Stimulated activated CD8-positive, alpha-beta memory T cell treated with anti-CD3 and anti-CD28 coated beads, Interleukin-4, amount 100 ng/mL, for 24 hours (primary cell): Measurements from ENCODE around the gene CDKL1.
"Not testable (repeated sequence)": the region's sequence is repeated elsewhere in the genome, so short reads cannot be mapped to it uniquely, and the experiment has no call there.

Source experiments
- DNase-seq: peaks from one replicate; pipeline ENCODE4 v3.0.0-alpha.2; 2020; ENCODE audit warnings: low read depth

The CDKL1 gene

GRCh38 chr14:50387548-50387947, 9.1 kb downstream of the CDKL1 start:
- no peak for DNase-seq

GRCh38 chr14:50383618-50384225, 13.0 kb downstream of the CDKL1 start:
- no peak for DNase-seq

- no peak for DNase-seq
Observed at GRCh38 chr14:50381823-50382287, 14.8 kb downstream of the CDKL1 start.

GRCh38 chr14:50381008-50381407, 15.7 kb downstream of the CDKL1 start:
- DNase-seq: no peak

GRCh38 chr14:50380455-50380854, 16.2 kb downstream of the CDKL1 start:
- no peak for DNase-seq

GRCh38 chr14:50379563-50379962, 17.1 kb downstream of the CDKL1 start:
- DNase-seq: no peak

GRCh38 chr14:50377550-50378085, 19.1 kb downstream of the CDKL1 start:
- no peak for DNase-seq

- no peak for DNase-seq
Observed at GRCh38 chr14:50375760-50376159, 20.9 kb downstream of the CDKL1 start.

GRCh38 chr14:50373959-50374358, 22.7 kb downstream of the CDKL1 start:
- no peak for DNase-seq

- no peak for DNase-seq
Observed at GRCh38 chr14:50371546-50371945, 25.1 kb downstream of the CDKL1 start.

- no peak for DNase-seq
Observed at GRCh38 chr14:50366589-50366988, 30.1 kb downstream of the CDKL1 start.

GRCh38 chr14:50366115-50366514, 30.6 kb downstream of the CDKL1 start:
- no peak for DNase-seq

- DNase-seq: not testable (repeated sequence)
Observed at GRCh38 chr14:50365572-50365971, 31.1 kb downstream of the CDKL1 start.

GRCh38 chr14:50364792-50365191, 31.9 kb downstream of the CDKL1 start:
- no peak for DNase-seq

- no peak for DNase-seq
Observed at GRCh38 chr14:50363714-50364111, 33.0 kb downstream of the CDKL1 start.

GRCh38 chr14:50362764-50363713, 33.6 kb downstream of the CDKL1 start:
- DNase-seq: no peak

- not testable (repeated sequence) for DNase-seq
Observed at GRCh38 chr14:50361473-50362403, 34.9 kb downstream of the CDKL1 start.

GRCh38 chr14:50360851-50361250, 35.8 kb downstream of the CDKL1 start:
- DNase-seq: no peak

- no peak for DNase-seq
Observed at GRCh38 chr14:50360093-50360492, 36.6 kb downstream of the CDKL1 start.

- no peak for DNase-seq
Observed at GRCh38 chr14:50359631-50360030, 37.0 kb downstream of the CDKL1 start.

GRCh38 chr14:50357753-50358395, 38.8 kb downstream of the CDKL1 start:
- no peak for DNase-seq
